Activated CD4-positive, alpha-beta T cell treated with anti-CD3 and anti-CD28 coated beads, Interleukin-2, amount 10 ng/mL, durations not matched to agents 7 days and 5 days (primary cell): Measurements from ENCODE around the gene PEX12. TPM values are rescaled to one million over a fixed set of nuclear protein-coding genes. Genes with fewer than 3 reads are reported as not detected.
"Not testable (repeated sequence)": the region's sequence is repeated elsewhere in the genome, so short reads cannot be mapped to it uniquely, and the experiment has no call there.

ENCODE experiments used
- CTCF ChIA-PET: fragments of 350-600 bp; sonication (Branson Sonifier 250); formaldehyde crosslinking; loops from one replicate; lab custom pipeline; 2021; ENCODE audit warnings: antibody characterized with exemption; lab: Charles Lee
- POLR2A ChIA-PET: fragments of 350-600 bp; sonication (Branson Sonifier 250); formaldehyde crosslinking; loops from one replicate; lab custom pipeline; 2021; ENCODE audit warnings: antibody characterized with exemption; lab: Charles Lee
- DNase-seq: peaks from one replicate; pipeline ENCODE4 v3.0.0-alpha.2; 2020
- H3K27ac Mint-ChIP-seq: one replicate; pipeline ENCODE4 v1.8.0; 2021; ENCODE audit warnings: mild to moderate bottlenecking, moderate library complexity, mixed read lengths
- H3K27me3 Mint-ChIP-seq: one replicate; pipeline ENCODE4 v1.8.0; 2021; ENCODE audit warnings: mixed read lengths
- H3K36me3 Mint-ChIP-seq: one replicate; pipeline ENCODE4 v1.8.0; 2021; ENCODE audit warnings: low read depth, mixed read lengths
- H3K4me1 Mint-ChIP-seq: one replicate; pipeline ENCODE4 v1.8.0; 2021; ENCODE audit warnings: mixed read lengths
- H3K4me3 Mint-ChIP-seq: one replicate; pipeline ENCODE4 v1.8.0; 2021; ENCODE audit warnings: mild to moderate bottlenecking, moderate library complexity, mixed read lengths
- H3K9me3 Mint-ChIP-seq: one replicate; pipeline ENCODE4 v1.8.0; 2021; ENCODE audit warnings: mixed read lengths
- total RNA-seq, 2 experiments: library from RNA; stranded (reverse); gene quantifications; one replicate each; pipeline ENCODE4 v1.2.3, GENCODE V29; 2021

The PEX12 gene
- total RNA-seq, 2 experiments from 2014 or later: 4.0 to 5.5 TPM

DNA sequence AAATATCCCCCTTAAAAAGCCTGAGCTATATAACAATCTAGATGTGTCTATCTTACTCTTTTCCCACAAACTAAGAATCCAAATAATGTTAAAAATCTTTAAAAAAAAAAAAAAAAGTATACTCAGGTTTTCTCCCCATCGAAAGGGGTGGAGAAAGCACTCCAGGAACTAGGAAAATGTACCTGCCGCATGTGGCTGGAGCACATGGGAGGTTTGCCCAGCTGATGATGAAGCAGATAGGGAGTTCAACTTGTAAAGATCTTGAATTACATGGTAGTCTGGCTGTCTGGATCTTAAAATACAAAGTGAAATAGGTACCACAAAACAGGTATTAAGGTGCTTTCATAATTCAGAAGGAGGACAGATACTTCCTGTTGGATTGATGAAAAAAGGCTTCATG is 9.0 kb downstream of the PEX12 start:
- CTCF ChIA-PET: interaction anchor here (0.7 to 1.2 kb wide), 2 partner anchors 9 to 303 kb away, joined by 3 to 4 read pairs; partner anchors contain the start of gene PEX12
- Mint-ChIP-seq H3K27ac (peak overlapping the region; percentile 3), H3K9me3 (no peaks in the 10 kb centered on the region), H3K4me3 (peak overlapping the region; percentile 88), H3K36me3 (peaks cover 6% of the 10 kb centered on the region), H3K27me3 (peaks cover 10% of the 10 kb centered on the region), H3K4me1 (peaks cover 38% of the 10 kb centered on the region)
- POLR2A ChIA-PET: no interaction called here
- no peak for DNase-seq

DNA sequence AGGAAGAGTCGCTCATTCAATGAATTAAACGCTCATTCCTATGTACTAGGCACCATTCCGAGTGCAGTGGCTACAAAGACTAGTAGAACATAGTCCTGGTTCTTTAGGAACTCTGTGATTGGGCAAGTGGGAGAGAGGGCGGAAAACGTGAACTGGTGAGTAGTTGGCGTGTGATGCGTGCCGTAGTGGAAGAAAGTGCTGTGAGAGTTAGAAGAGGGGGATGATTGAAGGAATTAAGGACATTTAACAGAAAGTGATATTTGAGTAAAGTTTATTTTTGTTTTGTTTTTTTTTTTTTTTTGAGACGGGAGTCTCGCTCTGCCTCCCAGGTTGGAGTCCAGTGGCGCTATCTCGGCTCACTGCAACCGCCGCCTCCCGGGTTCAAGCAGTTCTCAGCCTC is 9.8 kb downstream of the PEX12 start:
- ChIA-PET CTCF (interaction anchor here (1.2 to 2.3 kb wide), 2 partner anchors 9 to 10 kb away, joined by 4 to 7 read pairs; partner anchors contain the start of gene PEX12), POLR2A (no interaction called here)
- peaks cover 18% of the 10 kb centered on the region for H3K27me3 Mint-ChIP-seq
- peak overlapping the region; percentile 88 for H3K4me3 Mint-ChIP-seq
- DNase-seq: peak; percentile 43
- peaks cover 5% of the 10 kb centered on the region for H3K36me3 Mint-ChIP-seq
- H3K27ac Mint-ChIP-seq: peak overlapping the region; percentile 90
- H3K4me1 Mint-ChIP-seq: peaks cover 38% of the 10 kb centered on the region
- H3K9me3 Mint-ChIP-seq: no peaks in the 10 kb centered on the region

DNA sequence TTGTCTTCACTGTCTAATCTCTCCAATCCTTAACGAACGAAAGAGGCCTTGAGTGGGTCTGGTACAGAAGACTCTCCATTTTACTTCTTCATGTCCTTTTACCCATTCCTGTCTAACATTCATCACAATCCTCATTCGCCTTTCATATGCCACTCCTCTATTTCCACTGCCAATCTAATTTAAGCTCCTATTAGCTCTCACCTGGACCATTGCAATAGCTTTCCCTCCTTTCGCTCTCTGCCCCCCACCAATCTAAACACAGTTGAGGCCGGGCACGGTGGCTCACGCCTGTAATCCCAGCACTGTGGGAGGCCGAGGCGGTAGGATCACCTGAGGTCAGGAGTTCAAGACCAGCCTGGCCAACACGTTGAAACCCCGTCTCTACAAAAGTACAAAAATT is 11.4 kb downstream of the PEX12 start:
- ChIA-PET CTCF (interaction anchor here (1.0 to 2.3 kb wide), 4 partner anchors 11 to 28 kb away, joined by 3 to 7 read pairs (median 4); partner anchors contain the start of gene PEX12), POLR2A (no interaction called here)
- peaks cover 18% of the 10 kb centered on the region for H3K27me3 Mint-ChIP-seq
- H3K4me1 Mint-ChIP-seq: peaks cover 38% of the 10 kb centered on the region
- no peak for DNase-seq
- peaks cover 5% of the 10 kb centered on the region for H3K36me3 Mint-ChIP-seq
- peak overlapping the region; percentile 75 for H3K27ac Mint-ChIP-seq
- H3K4me3 Mint-ChIP-seq: peak overlapping the region; percentile 88
- H3K9me3 Mint-ChIP-seq: no peaks in the 10 kb centered on the region

DNA sequence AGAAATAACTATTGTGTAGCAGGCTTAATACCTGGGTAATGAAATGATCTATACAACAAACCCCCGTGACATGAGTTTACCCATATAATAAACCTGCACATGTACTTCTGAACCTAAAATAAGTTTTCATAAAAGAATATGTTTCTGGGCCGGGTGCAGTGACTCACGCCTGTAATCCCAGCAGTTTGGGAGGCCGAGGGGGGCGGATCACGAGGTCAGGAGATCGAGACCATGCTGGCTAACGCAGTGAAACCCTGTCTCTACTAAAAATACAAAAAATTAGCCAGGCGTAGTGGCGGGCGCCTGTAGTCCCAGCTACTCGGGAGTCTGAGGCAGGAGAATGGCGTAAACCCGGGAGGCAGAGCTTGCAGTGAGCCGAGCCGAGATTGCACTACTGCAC is 15.2 kb downstream of the PEX12 start:
- DNase-seq, H3K27ac Mint-ChIP-seq, H3K9me3 Mint-ChIP-seq, POLR2A ChIA-PET, H3K4me3 Mint-ChIP-seq, H3K36me3 Mint-ChIP-seq: not testable (repeated sequence)
- Mint-ChIP-seq H3K27me3 (peaks cover 34% of the 10 kb centered on the region), H3K4me1 (peaks cover 16% of the 10 kb centered on the region)
- CTCF ChIA-PET: interaction anchor here (0.7 to 2.2 kb wide), 4 partner anchors 13 to 26 kb away, joined by 3 to 7 read pairs (median 6); no protein-coding TSS in a partner anchor

DNA sequence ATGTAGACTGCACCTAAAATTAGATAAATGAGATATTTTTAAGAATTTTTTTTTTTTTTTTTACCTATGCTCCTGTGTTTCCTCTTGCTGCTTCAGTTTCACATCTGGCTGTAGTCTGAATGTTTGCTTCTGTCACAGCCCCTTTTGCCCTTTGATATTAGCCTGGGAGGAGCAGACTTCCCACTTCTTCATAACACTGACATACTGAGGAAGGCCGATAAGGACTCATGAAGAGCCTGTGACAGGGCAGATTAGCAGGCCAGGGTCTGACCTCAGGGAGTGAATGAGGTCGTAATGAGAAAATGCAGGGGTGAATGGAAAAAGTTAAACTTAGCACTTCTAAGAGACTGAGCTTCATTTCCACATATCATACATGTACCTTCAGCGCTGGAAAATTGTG is 17.7 kb downstream of the PEX12 start, which contains the start of gene SLFN14:
SLFN14 (minus strand) TSS at position 117 of the 400 bp plus-strand sequence. CDS start 2,757 bp downstream, outside the sequence.
- no peaks in the 10 kb centered on the region for H3K9me3 Mint-ChIP-seq
- no peak for DNase-seq
- no peak within 1 kb of the TSS for H3K4me3 Mint-ChIP-seq
- POLR2A ChIA-PET: no interaction called here
- H3K27me3 Mint-ChIP-seq: peaks cover 41% of the 10 kb centered on the region
- peaks cover 3% of the 10 kb centered on the region for H3K4me1 Mint-ChIP-seq
- no peak within 1 kb of the TSS for H3K27ac Mint-ChIP-seq
- H3K36me3 Mint-ChIP-seq: no peaks in the 10 kb centered on the region
- CTCF ChIA-PET: interaction anchor here (1.8 to 2.0 kb wide), 2 partner anchors 18 to 21 kb away, joined by 4 to 7 read pairs; partner anchors contain the start of gene PEX12

DNA sequence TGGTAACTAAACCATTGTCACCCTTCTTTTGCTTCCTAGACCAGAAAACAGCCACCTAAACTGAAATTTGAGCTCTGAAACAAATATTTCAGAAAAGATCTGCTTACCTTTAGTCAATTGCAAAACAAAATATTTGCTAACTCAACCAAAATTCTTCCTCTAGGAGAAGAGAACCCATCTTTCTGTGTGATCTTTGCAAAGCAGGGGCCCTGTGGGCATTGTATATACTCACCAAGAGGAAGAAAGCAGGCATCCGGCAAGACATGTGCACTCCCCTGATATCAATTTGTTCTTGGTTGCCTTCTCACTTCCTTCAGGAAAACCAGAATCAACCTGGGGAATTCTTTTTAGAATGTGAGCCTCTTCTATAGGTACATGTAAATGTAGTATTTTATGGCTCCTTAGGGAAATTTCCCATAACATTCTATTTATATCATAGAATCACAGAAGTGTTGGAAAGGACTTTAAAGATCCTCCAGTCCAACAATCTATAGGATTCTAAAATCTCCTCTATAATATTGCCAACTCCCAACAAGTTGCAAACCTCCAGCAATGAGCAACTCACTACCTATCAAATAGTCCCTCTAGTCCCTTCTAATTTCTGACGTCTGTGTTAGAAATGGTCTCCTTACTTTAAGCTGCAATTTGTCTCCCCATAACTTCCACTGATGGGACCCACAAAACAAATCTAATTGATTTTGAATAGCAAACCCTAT is 18.7 kb downstream of the PEX12 start:
- H3K4me3 Mint-ChIP-seq: no peak overlapping the region
- no peaks in the 10 kb centered on the region for H3K36me3 Mint-ChIP-seq
- ChIA-PET POLR2A (no interaction called here), CTCF (interaction anchor here (1.0 to 2.0 kb wide), 3 partner anchors 19 to 204 kb away, joined by 3 to 7 read pairs (median 4); partner anchors contain the start of gene PEX12)
- H3K27me3 Mint-ChIP-seq: peaks cover 36% of the 10 kb centered on the region
- H3K9me3 Mint-ChIP-seq: no peaks in the 10 kb centered on the region
- no peak overlapping the region for H3K27ac Mint-ChIP-seq
- no peak for DNase-seq
- peaks cover 3% of the 10 kb centered on the region for H3K4me1 Mint-ChIP-seq

DNA sequence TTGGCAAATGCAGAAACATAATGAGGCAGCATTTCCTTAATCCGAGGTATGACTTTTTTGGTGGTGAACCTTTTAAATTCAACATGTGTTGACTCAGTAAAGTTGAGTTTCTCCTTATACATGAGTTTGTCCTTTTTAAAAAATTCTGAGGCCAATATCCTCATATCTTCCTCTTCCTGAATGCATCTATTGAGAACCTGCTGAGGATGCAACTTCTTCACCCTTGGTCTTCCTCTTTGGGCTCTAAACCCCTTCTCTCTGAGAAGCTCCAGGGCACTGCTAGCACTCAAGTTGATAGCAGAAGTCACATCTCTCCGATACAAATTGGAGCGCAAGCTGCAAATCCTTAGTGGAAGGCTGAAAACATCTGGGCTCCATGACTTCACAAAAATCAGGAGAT is 21.0 kb downstream of the PEX12 start:
- CTCF ChIA-PET: no interaction called here

DNA sequence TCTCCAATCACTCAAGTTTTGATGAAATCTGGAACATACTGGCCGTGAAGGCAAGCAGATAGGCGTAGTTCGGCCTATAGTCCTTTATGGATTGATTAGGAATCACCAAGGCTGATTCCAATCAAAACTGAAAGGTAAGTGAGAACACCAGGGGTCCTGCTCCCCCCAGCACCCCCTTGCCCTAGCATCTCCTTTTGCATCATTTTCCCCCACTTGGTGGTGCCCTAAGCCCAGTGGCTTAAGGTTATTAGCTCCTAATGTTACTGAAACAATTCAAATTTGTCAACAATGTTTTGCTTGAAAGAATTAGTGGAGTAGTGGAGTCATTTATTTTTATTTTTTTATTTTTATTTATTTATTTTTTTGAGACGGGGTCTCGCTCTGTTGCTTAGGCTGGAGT is 22.7 kb downstream of the PEX12 start:
- Mint-ChIP-seq H3K36me3 (no peaks in the 10 kb centered on the region), H3K27me3 (peaks cover 25% of the 10 kb centered on the region), H3K9me3 (no peaks in the 10 kb centered on the region), H3K4me1 (peaks cover 1% of the 10 kb centered on the region), H3K27ac (no peak overlapping the region), H3K4me3 (no peak overlapping the region)
- ChIA-PET POLR2A (interaction anchor here (0.5 to 0.6 kb wide), 2 partner anchors 76 to 348 kb away, joined by 3 to 4 read pairs; no protein-coding TSS in a partner anchor), CTCF (no interaction called here)
- DNase-seq: no peak

More for the DNA sequence above, 21.0 kb downstream of the PEX12 start:
- Mint-ChIP-seq H3K4me1 (peaks cover 3% of the 10 kb centered on the region), H3K4me3 (no peak overlapping the region), H3K9me3 (no peaks in the 10 kb centered on the region), H3K36me3 (no peaks in the 10 kb centered on the region), H3K27me3 (peaks cover 25% of the 10 kb centered on the region), H3K27ac (no peak overlapping the region)
- DNase-seq: no peak
- POLR2A ChIA-PET: no interaction called here

DNA sequence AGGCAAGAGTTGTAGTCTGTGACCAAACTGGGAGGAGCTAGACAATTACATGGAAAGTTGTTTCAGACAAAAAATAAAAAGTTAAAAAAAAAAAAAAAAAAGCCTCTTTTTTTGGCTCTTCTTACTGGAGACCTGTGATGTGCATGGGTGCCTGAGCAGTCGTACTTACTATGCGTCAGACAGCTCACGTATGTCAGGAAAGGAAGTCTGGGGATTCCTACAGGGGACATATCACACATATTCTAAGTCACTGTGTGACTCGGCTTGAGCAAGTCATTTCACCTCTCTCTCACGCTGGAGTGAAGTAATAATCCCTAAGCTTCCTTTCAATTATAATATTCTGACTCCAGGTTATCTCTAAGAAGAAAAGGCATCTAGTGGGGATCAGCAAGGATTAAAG is 23.7 kb downstream of the PEX12 start:
- DNase-seq: no peak
- Mint-ChIP-seq H3K4me1 (no peaks in the 10 kb centered on the region), H3K27ac (no peak overlapping the region), H3K4me3 (no peak overlapping the region), H3K36me3 (no peaks in the 10 kb centered on the region), H3K27me3 (peaks cover 26% of the 10 kb centered on the region), H3K9me3 (no peaks in the 10 kb centered on the region)
- POLR2A ChIA-PET: no interaction called here
- CTCF ChIA-PET: no interaction called here

DNA sequence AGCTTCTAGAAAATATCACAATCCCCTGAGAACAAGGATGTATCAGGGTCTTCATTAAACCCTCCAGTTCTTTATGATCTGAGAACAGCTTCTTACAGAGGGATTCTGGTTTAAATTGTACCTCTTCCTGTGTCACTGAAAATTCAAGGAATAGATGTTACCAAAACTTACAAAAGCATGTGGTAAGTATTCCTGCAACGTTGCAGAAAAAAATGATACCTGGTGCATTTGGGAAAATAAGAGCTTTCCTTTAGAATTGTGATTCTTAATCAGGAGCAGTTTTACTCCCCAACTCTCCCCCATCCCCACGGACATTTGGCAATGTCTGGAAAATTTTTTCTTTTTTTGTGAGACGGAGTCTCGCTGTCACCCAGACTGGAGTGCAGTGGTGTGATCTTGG is 25.1 kb downstream of the PEX12 start:
- ChIA-PET CTCF (interaction anchor here (0.8 to 1.8 kb wide), 3 partner anchors 11 to 33 kb away, joined by 3 to 9 read pairs (median 4); partner anchors contain the start of gene AP2B1), POLR2A (no interaction called here)
- H3K27ac Mint-ChIP-seq: no peak overlapping the region
- no peaks in the 10 kb centered on the region for H3K9me3 Mint-ChIP-seq
- no peak for DNase-seq
- H3K36me3 Mint-ChIP-seq: no peaks in the 10 kb centered on the region
- H3K4me3 Mint-ChIP-seq: no peak overlapping the region
- peaks cover 15% of the 10 kb centered on the region for H3K27me3 Mint-ChIP-seq
- no peaks in the 10 kb centered on the region for H3K4me1 Mint-ChIP-seq

DNA sequence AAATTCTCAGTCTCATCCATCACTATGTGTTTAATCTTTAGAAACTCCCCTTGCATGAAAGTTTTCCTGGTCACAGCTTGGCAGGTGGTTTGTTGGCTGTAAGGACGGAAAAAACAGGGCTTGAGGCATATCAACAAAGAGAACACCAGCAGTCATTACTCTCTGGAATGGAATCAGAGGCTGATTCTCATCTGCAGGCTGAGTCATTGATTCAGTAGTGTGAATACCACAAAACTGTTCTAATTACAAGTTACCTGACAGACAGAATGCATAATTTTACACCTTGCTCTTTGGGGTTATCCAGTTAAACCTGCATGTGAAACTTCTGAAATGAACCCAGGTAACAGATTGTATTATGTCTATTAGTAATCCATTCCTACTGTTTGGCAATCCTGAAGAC is 29.4 kb downstream of the PEX12 start:
- H3K27ac Mint-ChIP-seq: no peak overlapping the region
- H3K36me3 Mint-ChIP-seq: peaks cover 7% of the 10 kb centered on the region
- POLR2A ChIA-PET: no interaction called here
- H3K9me3 Mint-ChIP-seq: peaks cover 5% of the 10 kb centered on the region
- H3K27me3 Mint-ChIP-seq: peaks cover 4% of the 10 kb centered on the region
- CTCF ChIA-PET: interaction anchor here (1.0 to 5.4 kb wide), 3 partner anchors 9 to 54 kb away, joined by 3 to 26 read pairs (median 4); no protein-coding TSS in a partner anchor
- peaks cover 5% of the 10 kb centered on the region for H3K4me1 Mint-ChIP-seq
- H3K4me3 Mint-ChIP-seq: no peak overlapping the region
- DNase-seq: no peak

DNA sequence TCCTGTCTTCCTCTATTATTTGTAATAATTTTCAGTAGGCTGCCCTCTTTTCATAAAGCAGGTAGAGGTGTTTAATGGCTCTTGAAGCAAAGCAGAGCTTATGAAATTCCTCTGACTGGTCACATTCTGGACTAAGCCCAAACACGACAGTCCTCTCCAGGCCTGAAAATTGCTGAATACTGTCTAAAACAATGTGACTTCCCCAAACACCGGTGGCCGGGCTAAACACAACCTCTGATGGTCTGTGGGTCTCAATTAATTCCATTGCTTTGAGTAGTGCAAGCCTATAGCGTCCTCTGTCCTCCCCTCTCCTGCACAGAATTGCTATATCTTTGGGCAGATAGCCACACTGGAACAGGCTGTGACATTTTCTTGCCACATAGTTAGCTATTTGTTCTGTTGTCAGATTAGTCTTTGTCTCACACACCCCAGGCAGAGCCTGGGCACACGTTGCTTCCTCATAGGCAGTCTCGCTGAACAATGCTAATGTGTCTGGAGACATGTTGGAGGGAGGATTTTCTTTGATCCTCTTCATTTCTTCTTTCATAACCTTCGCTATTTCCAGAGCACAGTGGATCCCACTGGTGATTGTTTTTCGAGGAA is 30.1 kb downstream of the PEX12 start:
- Mint-ChIP-seq H3K4me3 (no peak overlapping the region), H3K36me3 (peaks cover 9% of the 10 kb centered on the region), H3K27ac (no peak overlapping the region), H3K27me3 (peaks cover 4% of the 10 kb centered on the region), H3K4me1 (peaks cover 12% of the 10 kb centered on the region), H3K9me3 (peaks cover 5% of the 10 kb centered on the region)
- CTCF ChIA-PET: interaction anchor here (0.6 to 5.4 kb wide), 3 partner anchors 9 to 134 kb away, joined by 3 to 26 read pairs (median 4); no protein-coding TSS in a partner anchor
- DNase-seq: no peak
- POLR2A ChIA-PET: no interaction called here

DNA sequence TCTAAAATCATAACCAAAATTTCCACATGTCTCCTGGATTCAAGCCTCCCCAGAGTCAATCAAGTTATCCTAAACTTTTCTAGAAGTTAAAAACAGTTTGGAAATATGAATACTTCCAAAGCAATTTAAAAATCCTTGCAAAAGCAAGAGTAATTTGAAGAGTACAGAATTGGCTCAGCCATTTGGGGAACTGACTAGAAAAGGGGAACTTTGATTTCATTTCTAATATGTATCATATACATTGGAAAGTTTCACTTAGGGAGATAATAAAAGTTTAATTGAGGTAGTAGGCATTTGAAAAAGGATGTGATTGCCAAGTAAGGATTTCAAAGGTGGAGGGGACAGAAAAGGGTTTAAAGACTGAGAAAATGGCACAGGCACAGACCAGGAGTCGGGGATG is 31.9 kb downstream of the PEX12 start:
- peaks cover 4% of the 10 kb centered on the region for H3K27me3 Mint-ChIP-seq
- POLR2A ChIA-PET: no interaction called here
- CTCF ChIA-PET: no interaction called here
- no peak for DNase-seq
- H3K36me3 Mint-ChIP-seq: peaks cover 14% of the 10 kb centered on the region
- H3K4me1 Mint-ChIP-seq: peaks cover 21% of the 10 kb centered on the region
- peaks cover 5% of the 10 kb centered on the region for H3K9me3 Mint-ChIP-seq
- H3K4me3 Mint-ChIP-seq: no peak overlapping the region
- no peak overlapping the region for H3K27ac Mint-ChIP-seq
